DOHH2 (cell line): ENCODE measurements around the gene SOST.

ENCODE experiments used
- H3F3A ChIP-seq: fragments of 200-600 bp; sonication (generic), shearing (Covaris generic); 2 replicates; pipeline ENCODE4 v1.6.0; 2016; ENCODE audit warnings: antibody characterized with exemption, mild to moderate bottlenecking; ENCODE audit not compliant: control insufficient read depth, insufficient read depth
- H3K27ac ChIP-seq: fragments of 200-600 bp; sonication (generic); 2 replicates; pipeline ENCODE4 v1.5.1; 2014; ENCODE audit warnings: low read depth, mild to moderate bottlenecking, low read length, moderate library complexity
- H3K27me3 ChIP-seq: fragments of 200-600 bp; sonication (generic); 2 replicates; pipeline ENCODE4 v1.6.1; 2014; ENCODE audit warnings: mild to moderate bottlenecking, low read length, mixed read lengths; ENCODE audit not compliant: control insufficient read depth
- H3K36me3 ChIP-seq: fragments of 200-600 bp; sonication (generic); 2 replicates; pipeline ENCODE4 v1.6.1; 2014; ENCODE audit warnings: mild to moderate bottlenecking, low read length, moderate library complexity, mixed read lengths; ENCODE audit not compliant: control insufficient read depth
- H3K4me1 ChIP-seq: fragments of 200-600 bp; sonication (generic); 2 replicates; pipeline ENCODE4 v1.6.1; 2014; ENCODE audit warnings: mild to moderate bottlenecking, low read length, mixed read lengths; ENCODE audit not compliant: control insufficient read depth
- H3K4me2 ChIP-seq: fragments of 200-600 bp; sonication (generic); 2 replicates; pipeline ENCODE4 v1.6.0; 2014; ENCODE audit warnings: mild to moderate bottlenecking, low read length, moderate library complexity
- H3K4me3 ChIP-seq: fragments of 200-600 bp; sonication (generic); 2 replicates; pipeline ENCODE4 v1.5.1; 2014; ENCODE audit warnings: mild to moderate bottlenecking, low read length, mixed read lengths
- H3K79me2 ChIP-seq: fragments of 200-600 bp; sonication (generic); 2 replicates; pipeline ENCODE4 v1.6.1; 2014; ENCODE audit warnings: mild to moderate bottlenecking, low read length, mixed read lengths; ENCODE audit not compliant: control insufficient read depth
- H3K9me2 ChIP-seq: fragments of 200-600 bp; sonication (generic); replicated peaks from 2 replicates; pipeline ENCODE4 v1.6.1; 2014; ENCODE audit warnings: mild to moderate bottlenecking, low read length, mixed read lengths; ENCODE audit not compliant: control insufficient read depth
- H3K9me3 ChIP-seq: fragments of 200-600 bp; sonication (generic); 2 replicates; pipeline ENCODE4 v1.6.1; 2014; ENCODE audit warnings: antibody characterized with exemption, low read length, mixed read lengths; ENCODE audit not compliant: control insufficient read depth, insufficient read depth
- H4K20me1 ChIP-seq: fragments of 200-600 bp; sonication (generic); 2 replicates; pipeline ENCODE4 v1.6.0; 2014; ENCODE audit warnings: low read depth, mild to moderate bottlenecking, antibody characterized with exemption, low read length, moderate library complexity; ENCODE audit not compliant: control insufficient read depth, insufficient read depth
- CTCF ChIP-seq: fragments of 200-600 bp; sonication (generic); IDR thresholded peaks from one replicate; pipeline ENCODE4 v1.5.1; 2014; ENCODE audit warnings: antibody characterized with exemption, mild to moderate bottlenecking, low read depth, low read length; ENCODE audit not compliant: poor library complexity, severe bottlenecking
- EZH2phosphoT487 ChIP-seq: fragments of 200-600 bp; sonication (generic); IDR thresholded peaks from 2 replicates; pipeline ENCODE4 v1.6.1; 2017; ENCODE audit warnings: borderline replicate concordance, mild to moderate bottlenecking, antibody characterized with exemption, low read length, moderate library complexity, mixed read lengths

The SOST gene

GRCh38 chr17:43737722-43738121 is 20.9 kb downstream of the SOST start:
- Histone ChIP-seq H3K4me2 (no peak overlapping the region), H3K4me3 (no peak overlapping the region), H3F3A (no peaks in the 10 kb centered on the region), H4K20me1 (no peaks in the 10 kb centered on the region), H3K27ac (no peak overlapping the region), H3K9me2 (no peaks in the 10 kb centered on the region), H3K79me2 (no peaks in the 10 kb centered on the region), H3K27me3 (peaks cover 3% of the 10 kb centered on the region; the same call in 1 of the 2 replicates), H3K4me1 (no peaks in the 10 kb centered on the region), H3K9me3 (no peaks in the 10 kb centered on the region), H3K36me3 (no peaks in the 10 kb centered on the region)
- TF ChIP-seq EZH2phosphoT487 (no peak), CTCF (no peak)

GRCh38 chr17:43736389-43736788 is 22.2 kb downstream of the SOST start:
- H3K9me2 ChIP-seq: no peaks in the 10 kb centered on the region
- no peaks in the 10 kb centered on the region for H3K36me3 ChIP-seq
- no peaks in the 10 kb centered on the region for H3K9me3 ChIP-seq
- no peak overlapping the region for H3K27ac ChIP-seq
- H3F3A ChIP-seq: no peaks in the 10 kb centered on the region
- TF ChIP-seq EZH2phosphoT487 (no peak), CTCF (no peak)
- no peaks in the 10 kb centered on the region for H3K79me2 ChIP-seq
- no peak overlapping the region for H3K4me2 ChIP-seq
- H3K4me3 ChIP-seq: no peak overlapping the region
- H4K20me1 ChIP-seq: no peaks in the 10 kb centered on the region
- peaks cover 3% of the 10 kb centered on the region; the same call in 1 of the 2 replicates for H3K27me3 ChIP-seq
- no peaks in the 10 kb centered on the region for H3K4me1 ChIP-seq

GRCh38 chr17:43734376-43734775 is 24.2 kb downstream of the SOST start:
- H3K27me3 ChIP-seq: peaks cover 3% of the 10 kb centered on the region; the same call in 1 of the 2 replicates
- no peaks in the 10 kb centered on the region for H3K9me3 ChIP-seq
- no peak overlapping the region for H3K4me3 ChIP-seq
- no peaks in the 10 kb centered on the region for H3K4me1 ChIP-seq
- H4K20me1 ChIP-seq: no peaks in the 10 kb centered on the region
- H3K36me3 ChIP-seq: no peaks in the 10 kb centered on the region
- H3K79me2 ChIP-seq: no peaks in the 10 kb centered on the region
- no peak overlapping the region for H3K4me2 ChIP-seq
- no peaks in the 10 kb centered on the region for H3F3A ChIP-seq
- no peak overlapping the region for H3K27ac ChIP-seq
- TF ChIP-seq EZH2phosphoT487: no peak
- no peak for TF ChIP-seq CTCF
- no peaks in the 10 kb centered on the region for H3K9me2 ChIP-seq
